KOPT-K1 (cell line): ENCODE results near the gene CRYBG3.

ENCODE experiments used
- H3K27ac ChIP-seq: fragments of 200-600 bp; sonication (generic); 2 replicates; pipeline ENCODE4 v1.5.1; 2016; ENCODE audit warnings: antibody characterized with exemption, mild to moderate bottlenecking, low read depth, low read length; ENCODE audit not compliant: poor library complexity, severe bottlenecking
- H3K36me3 ChIP-seq: fragments of 200-600 bp; sonication (generic); 2 replicates; pipeline ENCODE4 v1.5.1; 2017; ENCODE audit warnings: antibody characterized with exemption, mild to moderate bottlenecking, low read length, moderate library complexity; ENCODE audit not compliant: insufficient read depth
- H3K9me3 ChIP-seq: fragments of 200-600 bp; sonication (generic); 2 replicates; pipeline ENCODE4 v1.5.1; 2017; ENCODE audit warnings: antibody characterized with exemption, low read length, mild to moderate bottlenecking; ENCODE audit not compliant: insufficient read depth, poor library complexity, severe bottlenecking

Gene CRYBG3

GRCh38 chr3:97937205-97937604 is 115.4 kb downstream of the CRYBG3 start:
- no peaks in the 10 kb centered on the region for H3K9me3 ChIP-seq
- no peaks in the 10 kb centered on the region for H3K36me3 ChIP-seq
- no peak overlapping the region for H3K27ac ChIP-seq

- Histone ChIP-seq H3K36me3 (no peaks in the 10 kb centered on the region), H3K27ac (no peak overlapping the region), H3K9me3 (no peaks in the 10 kb centered on the region)
Measured at GRCh38 chr3:97938444-97938843, 116.6 kb downstream of the CRYBG3 start.

- no peaks in the 10 kb centered on the region for H3K36me3 ChIP-seq
- H3K27ac ChIP-seq = no peak overlapping the region
- no peaks in the 10 kb centered on the region for H3K9me3 ChIP-seq
Measured at GRCh38 chr3:97939401-97939800, 117.6 kb downstream of the CRYBG3 start.

GRCh38 chr3:97940034-97940433 is 118.2 kb downstream of the CRYBG3 start:
- no peaks in the 10 kb centered on the region for H3K9me3 ChIP-seq
- no peaks in the 10 kb centered on the region for H3K36me3 ChIP-seq
- no peak overlapping the region for H3K27ac ChIP-seq

- no peaks in the 10 kb centered on the region for H3K9me3 ChIP-seq
- H3K27ac ChIP-seq = no peak overlapping the region
- no peaks in the 10 kb centered on the region for H3K36me3 ChIP-seq
Measured at GRCh38 chr3:97942801-97943546, 121.2 kb downstream of the CRYBG3 start.

GRCh38 chr3:97948351-97949109 is 126.7 kb downstream of the CRYBG3 start:
- Histone ChIP-seq H3K36me3 (no peaks in the 10 kb centered on the region), H3K27ac (no peak overlapping the region)

GRCh38 chr3:97949110-97949485 is 127.3 kb downstream of the CRYBG3 start:
- Histone ChIP-seq H3K36me3 (no peaks in the 10 kb centered on the region), H3K27ac (no peak overlapping the region), H3K9me3 (no peaks in the 10 kb centered on the region)

More at GRCh38 chr3:97948351-97949109, 126.7 kb downstream of the CRYBG3 start:
- H3K9me3 ChIP-seq = no peaks in the 10 kb centered on the region

- H3K27ac ChIP-seq = no peak overlapping the region
- no peaks in the 10 kb centered on the region for H3K36me3 ChIP-seq
- no peaks in the 10 kb centered on the region for H3K9me3 ChIP-seq
Measured at GRCh38 chr3:97949743-97950142, 127.9 kb downstream of the CRYBG3 start.

- H3K27ac ChIP-seq = no peak overlapping the region
- no peaks in the 10 kb centered on the region for H3K36me3 ChIP-seq
- H3K9me3 ChIP-seq = no peaks in the 10 kb centered on the region
Measured at GRCh38 chr3:97950360-97950759, 128.5 kb downstream of the CRYBG3 start.

GRCh38 chr3:97952280-97952679 is 130.5 kb downstream of the CRYBG3 start:
- Histone ChIP-seq H3K36me3 (no peaks in the 10 kb centered on the region), H3K27ac (no peak overlapping the region)

GRCh38 chr3:97952872-97953271 is 131.1 kb downstream of the CRYBG3 start:
- no peaks in the 10 kb centered on the region for H3K36me3 ChIP-seq
- H3K27ac ChIP-seq = no peak overlapping the region
- no peaks in the 10 kb centered on the region for H3K9me3 ChIP-seq

More at GRCh38 chr3:97952280-97952679, 130.5 kb downstream of the CRYBG3 start:
- H3K9me3 ChIP-seq = no peaks in the 10 kb centered on the region

GRCh38 chr3:97954228-97954827 is 132.5 kb downstream of the CRYBG3 start:
- no peaks in the 10 kb centered on the region for H3K36me3 ChIP-seq
- H3K27ac ChIP-seq = no peak overlapping the region
- H3K9me3 ChIP-seq = no peaks in the 10 kb centered on the region

- Histone ChIP-seq H3K27ac (no peak overlapping the region), H3K36me3 (no peaks in the 10 kb centered on the region), H3K9me3 (no peaks in the 10 kb centered on the region)
Measured at GRCh38 chr3:97956051-97956450, 134.2 kb downstream of the CRYBG3 start.

- H3K9me3 ChIP-seq = no peaks in the 10 kb centered on the region
- H3K27ac ChIP-seq = no peak overlapping the region
- no peaks in the 10 kb centered on the region for H3K36me3 ChIP-seq
Measured at GRCh38 chr3:97957617-97958311, 136.0 kb downstream of the CRYBG3 start.

GRCh38 chr3:97958396-97958795 is 136.6 kb downstream of the CRYBG3 start:
- Histone ChIP-seq H3K36me3 (no peaks in the 10 kb centered on the region), H3K9me3 (no peaks in the 10 kb centered on the region), H3K27ac (no peak overlapping the region)
